A549 (cell line): ENCODE data around the gene C4orf54. TPM values are rescaled to one million over a fixed set of nuclear protein-coding genes. Genes with fewer than 3 reads are reported as not detected.

Experiments
- ATAC-seq, 2 experiments: fragments of 200-7000 bp in 1 of 2; fragments of >200 bp in 1 of 2; cut with Nextera tagmentation in 1 of 2; cut with Tn5 transposase in 1 of 2; 3 replicates each; pipeline versions ENCODE4 v1.8.0 to v1.9.1; 2018 to 2020; ENCODE audit warnings: mild to moderate bottlenecking in 1 of 2, moderate library complexity in 1 of 2
- CTCF ChIA-PET: fragments of 300-600 bp; sonication (Branson Sonifier 250); formaldehyde crosslinking; extraction: SDS; loops from one replicate; lab custom pipeline; 2021; ENCODE audit warnings: antibody characterized with exemption, inconsistent platforms; lab: Yijun Ruan, JAX
- POLR2A ChIA-PET: fragments of 350-600 bp; formaldehyde crosslinking; extraction: SDS; loops from one replicate; lab custom pipeline; 2021; ENCODE audit warnings: antibody characterized with exemption, inconsistent platforms; lab: Yijun Ruan, JAX
- DNase-seq, 2 experiments: peaks; one replicate each; pipeline versions ENCODE4 v3.0.0 to v3.0.0-alpha.2; 2011 to 2016; ENCODE audit warnings: low read depth in 1 of 2, low spot score in 1 of 2
- FAIRE-seq: peaks from 2 replicates; lab custom pipeline; 2011; peaks lifted over from hg19 to GRCh38; lab: Jason Lieb, UNC
- H3K27ac ChIP-seq, 2 experiments: fragments of >200 bp; sonication (Bioruptor Twin); formaldehyde crosslinking; 3 replicates each; pipeline ENCODE4 v1.5.1; 2016 to 2017
- H3K4me1 ChIP-seq: fragments of >200 bp; sonication (Bioruptor Twin); formaldehyde crosslinking; 3 replicates; pipeline ENCODE4 v1.6.1; 2016
- H3K4me2 ChIP-seq: fragments of >200 bp; sonication (Bioruptor Twin); formaldehyde crosslinking; 3 replicates; pipeline ENCODE4 v1.6.1; 2016
- H3K4me3 ChIP-seq: fragments of >200 bp; sonication (Bioruptor Twin); formaldehyde crosslinking; 3 replicates; pipeline ENCODE4 v1.5.1; 2016
- H3K9me3 ChIP-seq: fragments of >200 bp; sonication (Bioruptor Twin); formaldehyde crosslinking; 3 replicates; pipeline ENCODE4 v1.6.1; 2016
- ATOH8 ChIP-seq: fragments of 250-450 bp; sonication (Bioruptor Pico); IDR thresholded peaks from 2 replicates; pipeline ENCODE4 v1.5.0; 2020; ENCODE audit warnings: low read depth, mild to moderate bottlenecking, moderate library complexity
- BCL3 ChIP-seq: fragments of >200 bp; sonication (Bioruptor Twin); formaldehyde crosslinking; IDR thresholded peaks from 3 replicates; pipeline ENCODE4 v1.6.1; 2016
- BHLHE40 ChIP-seq: IDR thresholded peaks from 2 replicates; pipeline ENCODE4 v1.6.1; 2012; ENCODE audit warnings: low read depth, low read length, inconsistent platforms
- CBX2 ChIP-seq: fragments of 200-600 bp; sonication (generic); IDR thresholded peaks from 2 replicates; pipeline ENCODE4 v1.6.1; 2016; ENCODE audit warnings: low read depth, mild to moderate bottlenecking, borderline replicate concordance
- CBX8 ChIP-seq: fragments of 200-600 bp; sonication (generic); IDR thresholded peaks from 2 replicates; pipeline ENCODE4 v1.6.1; 2016
- EHF ChIP-seq: fragments of 250-450 bp; sonication (Bioruptor Pico); IDR thresholded peaks from 2 replicates; pipeline ENCODE4 v1.5.0; 2020; ENCODE audit warnings: mild to moderate bottlenecking
- EHMT2 ChIP-seq: fragments of 200-600 bp; sonication (generic); IDR thresholded peaks from 2 replicates; pipeline ENCODE4 v1.6.1; 2016; ENCODE audit warnings: antibody characterized with exemption, low read depth, mild to moderate bottlenecking, moderate library complexity
- ELK1 ChIP-seq: fragments of 150-350 bp; IDR thresholded peaks from 2 replicates; pipeline ENCODE4 v1.6.1; 2014; ENCODE audit warnings: low read depth, mild to moderate bottlenecking, low read length
- EP300 ChIP-seq, 2 experiments: fragments of >200 bp; sonication (Bioruptor Twin); formaldehyde crosslinking; IDR thresholded peaks; 2 replicates in 1 of 2; 3 replicates in 1 of 2; pipeline ENCODE4 v1.6.1; 2016 to 2017
- ESRRA ChIP-seq: fragments of 150-350 bp; IDR thresholded peaks from 2 replicates; pipeline ENCODE4 v1.6.1; 2014; ENCODE audit warnings: mild to moderate bottlenecking, low read length, borderline replicate concordance
- FOSL2 ChIP-seq, 2 experiments: fragments of 450-650 bp in 1 of 2; fragments of >200 bp in 1 of 2; sonication (Bioruptor Twin) in 1 of 2; formaldehyde crosslinking; IDR thresholded peaks; 2 replicates each; pipeline versions ENCODE4 v1.5.0 to v1.6.1; 2016 to 2020; ENCODE audit warnings: mild to moderate bottlenecking in 1 of 2, moderate library complexity in 1 of 2
- HDAC2 ChIP-seq: fragments of 200-600 bp; sonication (generic); IDR thresholded peaks from 2 replicates; pipeline ENCODE4 v1.6.1; 2016
- HES2 ChIP-seq: fragments of >200 bp; sonication (Bioruptor Twin); formaldehyde crosslinking; IDR thresholded peaks from 2 replicates; pipeline ENCODE4 v1.6.1; 2016
- HMGXB4 ChIP-seq: fragments of 250-450 bp; sonication (Bioruptor Pico); IDR thresholded peaks from 2 replicates; pipeline ENCODE4 v1.5.0; 2021; ENCODE audit warnings: mild to moderate bottlenecking, moderate library complexity, borderline replicate concordance
- HOXB13 ChIP-seq: fragments of 250-450 bp; sonication (Bioruptor Pico); IDR thresholded peaks from 2 replicates; pipeline ENCODE4 v1.5.0; 2020; ENCODE audit warnings: low read depth, mild to moderate bottlenecking, moderate library complexity
- JUNB ChIP-seq: fragments of >200 bp; sonication (Bioruptor Twin); formaldehyde crosslinking; IDR thresholded peaks from 2 replicates; pipeline ENCODE4 v1.6.1; 2016
- KDM5A ChIP-seq: fragments of 200-600 bp; sonication (generic); IDR thresholded peaks from 2 replicates; pipeline ENCODE4 v1.6.1; 2016; ENCODE audit warnings: antibody characterized with exemption, mild to moderate bottlenecking
- MAX ChIP-seq: IDR thresholded peaks from 2 replicates; pipeline ENCODE4 v1.6.1; 2012
- NPAS2 ChIP-seq: fragments of 250-450 bp; sonication (Bioruptor Pico); IDR thresholded peaks from 2 replicates; pipeline ENCODE4 v1.8.0; 2022; ENCODE audit warnings: mild to moderate bottlenecking, moderate library complexity, borderline replicate concordance
- NR3C1 ChIP-seq: fragments of >200 bp; sonication (Bioruptor Twin); formaldehyde crosslinking; IDR thresholded peaks from 3 replicates; pipeline ENCODE4 v1.6.1; 2017
- POLR2AphosphoS2 ChIP-seq: conservative IDR thresholded peaks from 2 replicates; pipeline ENCODE4 v1.6.1; 2012; ENCODE audit warnings: low read length, improper control_type of control experiment, inconsistent platforms
- RARB ChIP-seq: fragments of 250-450 bp; sonication (Bioruptor Pico); IDR thresholded peaks from 2 replicates; pipeline ENCODE4 v1.8.0; 2021; ENCODE audit warnings: mild to moderate bottlenecking, moderate library complexity
- RCOR1 ChIP-seq: fragments of 150-350 bp; IDR thresholded peaks from 2 replicates; pipeline ENCODE4 v1.6.1; 2014; ENCODE audit warnings: antibody characterized with exemption, low read length, low read depth
- RNF2 ChIP-seq: fragments of 200-600 bp; sonication (generic); IDR thresholded peaks from 2 replicates; pipeline ENCODE4 v1.6.1; 2016; ENCODE audit warnings: low read depth, mild to moderate bottlenecking, antibody characterized with exemption, moderate library complexity, borderline replicate concordance
- USF2 ChIP-seq: fragments of 450-650 bp; IDR thresholded peaks from 2 replicates; pipeline ENCODE4 v1.6.1; 2014; ENCODE audit warnings: antibody characterized with exemption
- ZNF302 ChIP-seq: fragments of 250-450 bp; sonication (Bioruptor Pico); IDR thresholded peaks from 2 replicates; pipeline ENCODE4 v1.9.0; 2021; ENCODE audit warnings: inconsistent platforms, mild to moderate bottlenecking, moderate library complexity
- WGBS: methylation state at CpG from one replicate; pipeline ENCODE4 v1.1.6; 2017; ENCODE audit errors: missing lambda C conversion rate; 5-methylcytosine and 5-hydroxymethylcytosine counted together
- polyA plus RNA-seq, 4 experiments: library from polyadenylated mRNA; depleted of rRNA in 3 of 4; stranded (reverse); fragments of >200 nt; fragmentation: RNase III in 1 of 4; extraction: RNeasy Plus Mini Kit Qiagen cat#74134 plus additional on column Dnase treatment in 1 of 4; gene quantifications; 2 replicates in 3 of 4; 3 replicates in 1 of 4; pipeline ENCODE4 v1.2.3, GENCODE V29; 2011 to 2017

Gene C4orf54
- polyA plus RNA-seq, 2 of the 4 experiments (the other 2 are of a cell fraction): not detected

GRCh38 chr4:99679976-99680375 lies 22.3 kb upstream of the C4orf54 start:
- H3K4me2 ChIP-seq: no peak overlapping the region
- FAIRE-seq (no peak), DNase-seq (no peak), ATAC-seq (no peak)
- H3K27ac ChIP-seq: no peak overlapping the region
- POLR2A ChIA-PET: no interaction called here
- no peak overlapping the region for H3K4me3 ChIP-seq
- TF ChIP-seq USF2: no peak
- TF ChIP-seq BCL3: no peak
- TF ChIP-seq FOSL2 (IDR thresholded peaks at IDR 0.05): no peak
- no peak for TF ChIP-seq FOSL2 (CRISPR knock-in tag; IDR thresholded peaks at IDR 0.05)
- TF ChIP-seq KDM5A: no peak
- TF ChIP-seq ZNF302 (CRISPR knock-in tag): no peak
- TF ChIP-seq ATOH8 (CRISPR knock-in tag): no peak
- TF ChIP-seq RARB (CRISPR knock-in tag): no peak
- TF ChIP-seq HMGXB4 (CRISPR knock-in tag): no peak
- no peak for TF ChIP-seq HDAC2
- no peak for TF ChIP-seq NR3C1
- no peak for TF ChIP-seq EP300 (IDR thresholded peaks at IDR 0.05)
- no peak for TF ChIP-seq JUNB
- TF ChIP-seq HES2: no peak
- no peak for TF ChIP-seq BHLHE40
- TF ChIP-seq CBX2: no peak
- TF ChIP-seq POLR2AphosphoS2: no peak
- no peak for TF ChIP-seq CBX8
- no peak for TF ChIP-seq NPAS2 (CRISPR knock-in tag)
- no peak for TF ChIP-seq RCOR1
- TF ChIP-seq, all 56 proteins: peak for 0
- CTCF ChIA-PET: no interaction called here
- 25% methylated on average over 1 of the region's 1 CpG for WGBS
- no peaks in the 10 kb centered on the region for H3K4me1 ChIP-seq
- no peaks in the 10 kb centered on the region for H3K9me3 ChIP-seq

GRCh38 chr4:99679204-99679603 lies 21.6 kb upstream of the C4orf54 start:
- FAIRE-seq (no peak), DNase-seq (no peak), ATAC-seq (no peak)
- POLR2A ChIA-PET: no interaction called here
- Histone ChIP-seq H3K4me2 (no peak overlapping the region), H3K4me3 (no peak overlapping the region), H3K27ac (no peak overlapping the region), H3K4me1 (no peaks in the 10 kb centered on the region), H3K9me3 (no peaks in the 10 kb centered on the region)
- CTCF ChIA-PET: no interaction called here
- 6% methylated on average over 4 of the region's 4 CpGs for WGBS
- TF ChIP-seq HOXB13 (CRISPR knock-in tag) (no peak), EHMT2 (no peak), ESRRA (no peak), JUNB (no peak), MAX (no peak), RNF2 (no peak), ELK1 (no peak), USF2 (no peak), EHF (CRISPR knock-in tag) (no peak)
